IPS-18c (cell line): ENCODE measurements around the gene METTL9.
"Not testable (repeated sequence)": the region's sequence is repeated elsewhere in the genome, so short reads cannot be mapped to it uniquely, and the experiment has no call there.

Experiments used
- H3K4me3 ChIP-seq: 2 replicates; pipeline ENCODE4 v1.7.0; 2013; ENCODE audit warnings: low read depth, mild to moderate bottlenecking, low read length, moderate library complexity; ENCODE audit not compliant: insufficient read depth
- H3K9me3 ChIP-seq: one replicate; pipeline ENCODE4 v1.6.1; 2013; ENCODE audit warnings: mild to moderate bottlenecking, low read length, moderate library complexity; ENCODE audit not compliant: control insufficient read depth, insufficient read depth

Gene METTL9

GRCh38 chr16:21567496-21567895 is 31.9 kb upstream of the METTL9 start:
- H3K9me3 ChIP-seq, H3K4me3 ChIP-seq: not testable (repeated sequence)

- Histone ChIP-seq H3K4me3 (no peak overlapping the region), H3K9me3 (no peaks in the 10 kb centered on the region)
These were observed 30.7 kb upstream of the METTL9 start for GRCh38 chr16:21568502-21569189.

GRCh38 chr16:21570676-21571017 is 28.7 kb upstream of the METTL9 start:
- H3K9me3 ChIP-seq: no peaks in the 10 kb centered on the region
- no peak overlapping the region for H3K4me3 ChIP-seq

- not testable (repeated sequence) for H3K9me3 ChIP-seq, H3K4me3 ChIP-seq
These were observed 25.9 kb upstream of the METTL9 start for GRCh38 chr16:21573506-21573905.

GRCh38 chr16:21574372-21574771 is 25.0 kb upstream of the METTL9 start:
- no peak overlapping the region for H3K4me3 ChIP-seq
- H3K9me3 ChIP-seq: no peaks in the 10 kb centered on the region

GRCh38 chr16:21576323-21576722 is 23.1 kb upstream of the METTL9 start:
- not testable (repeated sequence) for H3K4me3 ChIP-seq, H3K9me3 ChIP-seq

GRCh38 chr16:21577487-21577886 is 21.9 kb upstream of the METTL9 start:
- not testable (repeated sequence) for H3K4me3 ChIP-seq, H3K9me3 ChIP-seq

- H3K9me3 ChIP-seq, H3K4me3 ChIP-seq: not testable (repeated sequence)
These were observed 21.1 kb upstream of the METTL9 start for GRCh38 chr16:21578311-21578710.

GRCh38 chr16:21580131-21580530 is 19.2 kb upstream of the METTL9 start:
- not testable (repeated sequence) for H3K4me3 ChIP-seq, H3K9me3 ChIP-seq

GRCh38 chr16:21580807-21581206 is 18.6 kb upstream of the METTL9 start:
- H3K4me3 ChIP-seq: no peak overlapping the region
- no peaks in the 10 kb centered on the region for H3K9me3 ChIP-seq

- no peaks in the 10 kb centered on the region for H3K9me3 ChIP-seq
- no peak overlapping the region for H3K4me3 ChIP-seq
These were observed 14.6 kb upstream of the METTL9 start for GRCh38 chr16:21584817-21585216.

GRCh38 chr16:21588593-21588992 is 10.8 kb upstream of the METTL9 start:
- not testable (repeated sequence) for H3K9me3 ChIP-seq, H3K4me3 ChIP-seq

- Histone ChIP-seq H3K9me3 (no peaks in the 10 kb centered on the region), H3K4me3 (no peak overlapping the region)
These were observed 9.8 kb upstream of the METTL9 start for GRCh38 chr16:21589551-21589950.

GRCh38 chr16:21590287-21590686 is 9.1 kb upstream of the METTL9 start:
- Histone ChIP-seq H3K9me3 (no peaks in the 10 kb centered on the region), H3K4me3 (no peak overlapping the region)

GRCh38 chr16:21590796-21591195 is 8.6 kb upstream of the METTL9 start:
- H3K4me3 ChIP-seq: no peak overlapping the region
- no peaks in the 10 kb centered on the region for H3K9me3 ChIP-seq

- H3K9me3 ChIP-seq: no peaks in the 10 kb centered on the region
- no peak overlapping the region for H3K4me3 ChIP-seq
These were observed 7.2 kb upstream of the METTL9 start for GRCh38 chr16:21592191-21592590.

GRCh38 chr16:21593530-21594289 is 5.7 kb upstream of the METTL9 start:
- H3K4me3 ChIP-seq: no peak overlapping the region
- no peaks in the 10 kb centered on the region for H3K9me3 ChIP-seq

GRCh38 chr16:21597561-21598030 is 1.8 kb upstream of the METTL9 start:
- H3K9me3 ChIP-seq: no peaks in the 10 kb centered on the region
- no peak overlapping the region for H3K4me3 ChIP-seq

- Histone ChIP-seq H3K9me3 (no peaks in the 10 kb centered on the region), H3K4me3 (no peak overlapping the region)
These were observed 1.2 kb upstream of the METTL9 start for GRCh38 chr16:21598206-21598605.
